Smooth muscle cell (in vitro differentiated cells): ENCODE data around the gene HOGA1. TPM values are rescaled to one million over a fixed set of nuclear protein-coding genes. Genes with fewer than 3 reads are reported as not detected.
A peak's percentile ranks its signal among the peaks of the same experiment; 100 is the strongest.
"Not testable (repeated sequence)": the region's sequence is repeated elsewhere in the genome, so short reads cannot be mapped to it uniquely, and the experiment has no call there.

Experiments used
- DNase-seq: peaks from one replicate; lab custom pipeline; 2025; ENCODE audit not compliant: unreplicated experiment; lab: John Stamatoyannopoulos, UW
- H2AFZ ChIP-seq: fragments of 200-600 bp; sonication (generic); 2 replicates; pipeline ENCODE4 v1.6.0; 2016; ENCODE audit warnings: antibody characterized with exemption, low read depth, mild to moderate bottlenecking
- H3F3A ChIP-seq: fragments of 200-600 bp; sonication (generic); 2 replicates; pipeline ENCODE4 v1.6.0; 2017; ENCODE audit warnings: antibody characterized with exemption, low read depth
- H3K27ac ChIP-seq: fragments of 200-600 bp; sonication (generic); 2 replicates; pipeline ENCODE4 v1.5.1; 2016; ENCODE audit warnings: low read depth, mild to moderate bottlenecking
- H3K27me3 ChIP-seq: fragments of 200-600 bp; sonication (generic); 2 replicates; pipeline ENCODE4 v1.6.1; 2016; ENCODE audit warnings: low read depth, mild to moderate bottlenecking
- H3K36me3 ChIP-seq: fragments of 200-600 bp; sonication (generic); 2 replicates; pipeline ENCODE4 v1.5.1; 2016; ENCODE audit warnings: low read depth
- H3K4me1 ChIP-seq: fragments of 200-600 bp; sonication (generic); 2 replicates; pipeline ENCODE4 v1.5.1; 2016; ENCODE audit warnings: low read depth
- H3K4me2 ChIP-seq: fragments of 200-600 bp; sonication (generic); 2 replicates; pipeline ENCODE4 v1.6.0; 2016; ENCODE audit warnings: mild to moderate bottlenecking
- H3K4me3 ChIP-seq: fragments of 200-600 bp; sonication (generic); 2 replicates; pipeline ENCODE4 v1.5.1; 2016; ENCODE audit warnings: mild to moderate bottlenecking
- H3K79me2 ChIP-seq: fragments of 200-600 bp; sonication (generic); 2 replicates; pipeline ENCODE4 v1.6.0; 2016; ENCODE audit warnings: low read depth, mild to moderate bottlenecking
- H3K9ac ChIP-seq: fragments of 200-600 bp; sonication (generic); 2 replicates; pipeline ENCODE4 v1.6.0; 2016; ENCODE audit warnings: low read depth
- H3K9me3 ChIP-seq: fragments of 200-600 bp; sonication (generic); replicated peaks from 2 replicates; pipeline ENCODE4 v1.5.1; 2016; ENCODE audit warnings: low read depth
- H4K20me1 ChIP-seq: fragments of 200-600 bp; sonication (generic); 2 replicates; pipeline ENCODE4 v1.6.0; 2016; ENCODE audit warnings: low read depth
- CTCF ChIP-seq: fragments of 200-600 bp; sonication (generic); IDR thresholded peaks from 2 replicates; pipeline ENCODE4 v1.5.1; 2017; ENCODE audit warnings: borderline replicate concordance, mild to moderate bottlenecking, antibody characterized with exemption; ENCODE audit not compliant: insufficient read depth, poor library complexity, severe bottlenecking
- WGBS: methylation state at CpG from one replicate; pipeline ENCODE4 v1.1.7; 2016; ENCODE audit warnings: low lambda C conversion rate; 5-methylcytosine and 5-hydroxymethylcytosine counted together
- polyA plus RNA-seq: library from polyadenylated mRNA; unstranded; fragments of >200 nt; fragmentation: Nextera tagmentation; extraction: Ambion mirVana; gene quantifications from 2 replicates; pipeline ENCODE4 v1.2.1, GENCODE V29; 2016
- total RNA-seq: library from RNA; depleted of rRNA; stranded (reverse); fragments of >200 nt; gene quantifications from 2 replicates; pipeline ENCODE4 v1.2.3, GENCODE V29; 2014

HOGA1 gene
- total and polyA plus RNA-seq, 2 experiments from 2014 or later, result 0.10 TPM; not detected in 1

- Histone ChIP-seq H4K20me1 (no peaks in the 10 kb centered on the region), H2AFZ (peak overlapping the region; percentile 98), H3K27ac (peak overlapping the region; percentile 11), H3K27me3 (no peaks in the 10 kb centered on the region), H3K79me2 (peaks cover 12% of the 10 kb centered on the region), H3K4me1 (peaks cover 5% of the 10 kb centered on the region), H3F3A (no peaks in the 10 kb centered on the region), H3K9ac (peak overlapping the region; percentile 20), H3K4me3 (peak overlapping the region; percentile 67), H3K36me3 (no peaks in the 10 kb centered on the region), H3K9me3 (no peaks in the 10 kb centered on the region), H3K4me2 (peak overlapping the region; percentile 82)
- TF ChIP-seq CTCF, result peak; percentile 17
- no peak for DNase-seq
- 82% methylated on average over 8 of the region's 8 CpGs for WGBS
Measured at GRCh38 chr10:97633921-97634320, 49.7 kb downstream of the HOGA1 start.

GRCh38 chr10:97635577-97635976 is 51.4 kb downstream of the HOGA1 start:
- peaks cover 5% of the 10 kb centered on the region for H3K4me1 ChIP-seq
- no peak for TF ChIP-seq CTCF
- DNase-seq, result no peak
- no peaks in the 10 kb centered on the region for H3K36me3 ChIP-seq
- H3K9ac ChIP-seq, result no peak overlapping the region
- H4K20me1 ChIP-seq, result no peaks in the 10 kb centered on the region
- H3K4me2 ChIP-seq, result no peak overlapping the region
- WGBS, result 86% methylated on average over 1 of the region's 1 CpG
- no peak overlapping the region for H3K4me3 ChIP-seq
- H3K9me3 ChIP-seq, result no peaks in the 10 kb centered on the region
- H3K79me2 ChIP-seq, result peaks cover 7% of the 10 kb centered on the region
- no peaks in the 10 kb centered on the region for H3F3A ChIP-seq
- no peaks in the 10 kb centered on the region for H3K27me3 ChIP-seq
- H2AFZ ChIP-seq, result no peak overlapping the region
- no peak overlapping the region for H3K27ac ChIP-seq

GRCh38 chr10:97639090-97639489 is 54.9 kb downstream of the HOGA1 start:
- WGBS, result 94% methylated on average over 3 of the region's 3 CpGs
- not testable (repeated sequence) for H3K9me3 ChIP-seq, H3K27ac ChIP-seq, H3K9ac ChIP-seq, H3K4me3 ChIP-seq, H2AFZ ChIP-seq, H3K36me3 ChIP-seq, H3K27me3 ChIP-seq, H3F3A ChIP-seq, H3K4me2 ChIP-seq, DNase-seq
- Histone ChIP-seq H3K79me2 (peaks cover 32% of the 10 kb centered on the region), H4K20me1 (peaks cover 19% of the 10 kb centered on the region), H3K4me1 (peaks cover 11% of the 10 kb centered on the region)

- Histone ChIP-seq H3K9ac (peak within 1 kb of the TSS; percentile 93), H2AFZ (peak within 1 kb of the TSS; percentile 41), H3K4me1 (peaks cover 11% of the 10 kb centered on the region), H3K27me3 (no peaks in the 10 kb centered on the region), H3K79me2 (peaks cover 42% of the 10 kb centered on the region), H3K36me3 (no peaks in the 10 kb centered on the region), H3K9me3 (no peaks in the 10 kb centered on the region), H3K4me3 (peak within 1 kb of the TSS; percentile 98), H3K4me2 (peak within 1 kb of the TSS; percentile 99), H4K20me1 (peaks cover 19% of the 10 kb centered on the region), H3F3A (peaks cover 3% of the 10 kb centered on the region), H3K27ac (peak within 1 kb of the TSS; percentile 87)
- DNase-seq, result peak; percentile 95
- no peak for TF ChIP-seq CTCF
- WGBS, result 3% methylated on average over 52 of the region's 54 CpGs
Measured at GRCh38 chr10:97640174-97640867, 56.1 kb downstream of the HOGA1 start, which contains the start of gene PI4K2A. Gene PI4K2A (plus strand): TSS chr10:97640671. CDS start chr10:97640743, 72 bp downstream.
